NCI-H2227 (cell line): ENCODE results near the gene ETDC.

ENCODE experiments used
- DNase-seq: peaks from one replicate; lab custom pipeline; 2025; ENCODE audit not compliant: unreplicated experiment; lab: John Stamatoyannopoulos, UW

ETDC gene

DNA sequence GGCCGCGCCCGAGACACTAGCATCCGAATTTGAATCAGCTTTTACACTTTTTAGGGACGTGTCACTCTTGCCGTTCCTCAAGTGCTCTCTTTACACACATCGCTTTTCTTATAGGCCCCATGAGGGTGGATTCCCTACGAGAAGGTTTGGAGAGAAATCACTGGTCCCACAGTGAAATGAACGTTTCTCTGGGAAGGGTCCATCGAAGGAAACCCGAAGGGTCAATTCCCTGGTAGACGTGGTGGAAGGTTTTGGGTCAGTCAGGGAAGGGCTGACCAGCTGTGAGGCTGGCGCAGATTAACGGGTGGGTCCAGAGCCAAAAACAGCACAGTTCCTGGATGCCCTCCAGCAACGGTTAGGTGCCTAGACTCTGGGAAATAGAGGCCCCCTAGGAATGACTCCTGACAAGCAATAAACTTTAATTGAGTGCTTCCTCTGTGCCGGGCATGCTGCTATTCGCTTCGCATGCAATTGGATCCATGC lies 35.9 kb downstream of the ETDC start:
- no peak for DNase-seq

DNA sequence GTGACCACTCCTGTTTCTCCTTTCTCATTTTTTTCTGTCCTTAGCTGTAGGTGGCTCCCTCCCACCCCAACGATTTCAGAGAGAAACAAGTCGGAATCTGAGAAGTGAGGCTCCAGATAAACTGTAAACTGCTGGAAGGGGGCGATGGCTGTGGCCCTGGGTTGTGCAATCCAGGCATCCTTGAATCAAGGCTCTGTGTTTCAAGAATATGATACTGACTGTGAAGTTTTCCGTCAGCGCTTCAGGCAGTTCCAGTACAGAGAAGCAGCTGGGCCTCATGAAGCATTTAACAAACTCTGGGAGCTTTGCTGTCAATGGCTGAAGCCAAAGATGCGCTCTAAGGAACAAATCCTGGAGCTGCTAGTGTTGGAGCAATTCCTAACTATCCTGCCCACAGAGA lies 37.7 kb downstream of the ETDC start:
- DNase-seq = no peak

DNA sequence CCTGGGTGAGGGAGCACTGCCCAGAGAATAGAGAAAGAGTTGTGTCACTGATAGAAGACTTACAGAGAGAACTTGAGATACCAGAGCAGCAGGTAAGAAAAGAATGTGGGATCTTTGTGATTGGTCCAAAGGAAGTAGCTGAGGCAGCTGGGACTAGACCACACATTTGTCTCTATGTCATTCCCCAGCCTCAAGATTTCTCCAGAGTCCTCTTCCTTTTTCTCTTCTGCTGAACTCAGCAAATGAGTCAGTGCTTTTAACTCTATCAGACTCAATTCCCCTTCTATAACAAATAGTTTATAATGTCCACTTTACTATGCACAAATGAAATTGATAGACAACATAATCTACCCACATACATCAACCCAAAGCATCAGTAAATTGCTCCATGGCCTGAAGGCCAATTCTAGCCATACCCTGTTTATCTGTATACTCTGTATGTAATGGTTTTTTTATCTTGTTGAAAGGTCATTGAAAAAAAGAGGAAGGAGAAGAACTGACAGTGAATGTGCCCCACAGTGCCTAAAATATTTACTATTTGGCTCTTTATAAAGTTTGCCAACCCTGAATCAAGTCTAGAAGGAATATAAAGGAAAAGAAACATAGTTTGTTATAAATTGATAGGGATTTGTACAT lies 38.2 kb downstream of the ETDC start:
- DNase-seq = no peak

DNA sequence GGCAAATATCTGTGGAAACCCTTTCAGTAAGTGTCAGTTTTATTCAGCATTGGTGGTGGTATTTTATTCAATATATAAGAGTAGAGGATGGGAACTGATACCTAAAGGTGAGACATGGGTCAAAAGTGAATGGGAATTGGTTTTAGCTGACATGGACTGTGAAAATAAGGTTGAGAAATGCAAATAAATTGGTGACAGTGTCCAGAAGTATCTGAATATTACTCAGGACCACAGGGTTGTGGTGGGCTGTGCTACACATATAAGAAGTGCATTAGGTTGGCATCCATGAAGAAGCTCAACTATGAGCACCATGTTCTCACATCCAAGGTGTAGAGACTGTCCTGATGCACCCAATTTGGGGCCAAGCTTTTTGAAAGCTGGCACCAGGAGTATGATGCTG lies 45.0 kb downstream of the ETDC start:
- DNase-seq = no peak
